KOPT-K1 (cell line): Measurements from ENCODE around the gene KIF3A.

ENCODE experiments used
- H3K27ac ChIP-seq: fragments of 200-600 bp; sonication (generic); 2 replicates; pipeline ENCODE4 v1.5.1; 2016; ENCODE audit warnings: antibody characterized with exemption, mild to moderate bottlenecking, low read depth, low read length; ENCODE audit not compliant: poor library complexity, severe bottlenecking
- H3K36me3 ChIP-seq: fragments of 200-600 bp; sonication (generic); 2 replicates; pipeline ENCODE4 v1.5.1; 2017; ENCODE audit warnings: antibody characterized with exemption, mild to moderate bottlenecking, low read length, moderate library complexity; ENCODE audit not compliant: insufficient read depth
- H3K9me3 ChIP-seq: fragments of 200-600 bp; sonication (generic); 2 replicates; pipeline ENCODE4 v1.5.1; 2017; ENCODE audit warnings: antibody characterized with exemption, low read length, mild to moderate bottlenecking; ENCODE audit not compliant: insufficient read depth, poor library complexity, severe bottlenecking

The KIF3A gene

DNA sequence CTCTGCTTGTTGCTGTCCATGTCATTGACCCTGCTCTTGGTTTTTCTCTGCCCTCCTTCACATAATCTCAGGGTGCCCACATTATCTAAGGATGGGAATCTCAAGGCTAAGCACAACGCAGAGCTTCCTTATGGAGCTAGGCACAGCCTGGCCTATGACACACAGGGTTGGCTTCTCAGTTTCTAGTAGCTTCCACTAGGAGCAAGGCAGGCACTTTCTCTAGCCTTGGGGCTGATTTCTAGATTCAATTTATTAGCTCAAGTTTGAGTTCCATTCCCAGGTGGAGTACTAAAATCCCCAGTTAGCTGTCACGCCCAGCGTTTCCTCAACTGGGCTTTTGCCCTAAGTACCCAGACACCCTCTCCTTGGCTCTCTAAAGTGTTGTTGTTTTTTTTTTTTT lies 51.2 kb downstream of the KIF3A start:
- no peaks in the 10 kb centered on the region for H3K36me3 ChIP-seq
- H3K9me3 ChIP-seq = no peaks in the 10 kb centered on the region
- peak overlapping the region; percentile 93 for H3K27ac ChIP-seq

- Histone ChIP-seq H3K36me3 (no peaks in the 10 kb centered on the region), H3K27ac (peak overlapping the region; percentile 93), H3K9me3 (no peaks in the 10 kb centered on the region)
These were observed 52.2 kb downstream of the KIF3A start for GRCh38 chr5:132684922-132685720.

GRCh38 chr5:132684491-132684890 lies 52.9 kb downstream of the KIF3A start:
- H3K36me3 ChIP-seq = peaks cover 5% of the 10 kb centered on the region
- H3K27ac ChIP-seq = peak overlapping the region; percentile 93

GRCh38 chr5:132681983-132682382 lies 55.4 kb downstream of the KIF3A start:
- Histone ChIP-seq H3K36me3 (peaks cover 6% of the 10 kb centered on the region), H3K27ac (no peak overlapping the region), H3K9me3 (no peaks in the 10 kb centered on the region)

More at GRCh38 chr5:132684491-132684890, 52.9 kb downstream of the KIF3A start:
- no peaks in the 10 kb centered on the region for H3K9me3 ChIP-seq

DNA sequence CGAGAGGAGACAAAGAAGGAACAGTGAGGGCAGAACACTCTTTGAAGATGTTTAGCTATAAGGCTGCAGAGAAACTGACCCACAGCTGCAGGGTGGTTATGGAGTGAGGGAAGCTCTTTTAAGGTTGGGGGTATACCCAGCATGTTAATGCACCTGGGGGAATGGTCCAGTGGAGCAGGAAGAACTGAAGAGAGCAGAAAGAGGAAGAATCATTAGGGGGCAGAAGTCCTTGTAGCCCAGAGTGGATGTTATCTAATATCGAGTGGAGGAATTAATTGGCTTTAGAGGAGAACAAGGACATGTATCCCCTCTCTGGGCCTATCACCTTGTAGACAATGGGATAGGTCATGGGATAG lies 55.9 kb downstream of the KIF3A start:
- Histone ChIP-seq H3K36me3 (peaks cover 6% of the 10 kb centered on the region), H3K27ac (no peak overlapping the region), H3K9me3 (no peaks in the 10 kb centered on the region)

DNA sequence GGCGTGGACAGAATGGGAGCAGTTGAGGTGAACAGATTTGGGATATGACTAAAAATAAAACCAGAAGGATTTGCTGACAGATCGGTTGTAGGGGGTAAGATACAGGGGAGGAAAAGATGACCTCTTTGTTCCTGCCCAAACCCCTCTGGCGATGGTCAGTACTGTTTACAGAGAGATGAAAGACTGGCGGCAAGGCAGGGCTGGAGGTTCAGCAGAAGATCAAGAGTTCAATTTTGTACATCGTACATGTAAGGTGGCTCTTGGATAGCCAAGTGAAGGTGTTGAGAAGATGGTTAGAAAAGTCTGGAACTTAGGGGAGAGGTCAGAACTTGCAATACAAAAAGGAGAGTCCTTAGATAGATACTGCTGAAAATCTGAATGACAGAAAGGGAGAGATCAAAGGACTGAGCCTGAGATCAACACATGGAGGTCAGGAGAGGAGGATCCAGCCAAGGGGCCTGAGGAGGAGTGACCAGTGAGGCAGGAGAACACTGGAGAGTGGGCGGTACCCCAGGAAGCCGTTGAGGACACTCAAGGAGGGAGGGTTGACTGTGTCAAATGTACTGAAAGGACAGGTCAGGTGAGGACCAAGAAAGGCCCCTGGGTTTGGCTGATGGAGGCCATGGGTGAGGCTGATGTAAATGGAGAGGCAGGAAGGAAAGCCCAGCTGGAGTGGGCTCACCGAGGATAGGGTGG lies 56.4 kb downstream of the KIF3A start:
- Histone ChIP-seq H3K9me3 (no peaks in the 10 kb centered on the region), H3K27ac (no peak overlapping the region), H3K36me3 (peaks cover 6% of the 10 kb centered on the region)

GRCh38 chr5:132679717-132680380 lies 57.5 kb downstream of the KIF3A start:
- Histone ChIP-seq H3K9me3 (no peaks in the 10 kb centered on the region), H3K27ac (no peak overlapping the region), H3K36me3 (peaks cover 6% of the 10 kb centered on the region)

GRCh38 chr5:132679166-132679565 lies 58.2 kb downstream of the KIF3A start:
- Histone ChIP-seq H3K9me3 (no peaks in the 10 kb centered on the region), H3K27ac (peak overlapping the region; percentile 13), H3K36me3 (peaks cover 6% of the 10 kb centered on the region)

GRCh38 chr5:132678735-132679134 lies 58.6 kb downstream of the KIF3A start:
- Histone ChIP-seq H3K9me3 (no peaks in the 10 kb centered on the region), H3K36me3 (peaks cover 6% of the 10 kb centered on the region), H3K27ac (peak overlapping the region; percentile 13)

- H3K9me3 ChIP-seq = no peaks in the 10 kb centered on the region
- H3K36me3 ChIP-seq = peaks cover 6% of the 10 kb centered on the region
- peak overlapping the region; percentile 75 for H3K27ac ChIP-seq
These were observed 59.5 kb downstream of the KIF3A start for GRCh38 chr5:132677682-132678400.

DNA sequence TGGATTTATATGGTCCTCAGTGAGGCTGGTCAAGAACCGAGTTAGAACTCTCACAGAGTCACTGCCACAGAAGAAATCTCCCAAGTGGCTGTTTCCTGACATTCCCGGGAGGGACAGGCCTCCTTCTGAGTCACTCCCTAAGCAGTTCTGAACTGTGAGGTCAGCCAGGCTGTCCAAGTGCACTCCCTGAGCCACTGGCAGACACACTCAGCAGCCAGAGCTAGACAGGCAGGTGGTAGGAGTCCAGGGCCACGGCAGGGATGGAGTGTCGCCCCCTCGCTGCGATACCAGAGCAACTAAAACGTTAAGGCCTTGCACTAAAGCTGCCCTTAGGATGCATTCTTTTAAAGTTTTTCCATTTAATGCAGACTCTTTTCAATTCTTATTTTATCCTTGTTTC lies 60.2 kb downstream of the KIF3A start:
- Histone ChIP-seq H3K9me3 (no peaks in the 10 kb centered on the region), H3K27ac (peak overlapping the region; percentile 75), H3K36me3 (peaks cover 6% of the 10 kb centered on the region)

GRCh38 chr5:132675936-132676689 lies 61.2 kb downstream of the KIF3A start:
- Histone ChIP-seq H3K27ac (peak overlapping the region; percentile 75), H3K9me3 (no peaks in the 10 kb centered on the region), H3K36me3 (peaks cover 6% of the 10 kb centered on the region)

DNA sequence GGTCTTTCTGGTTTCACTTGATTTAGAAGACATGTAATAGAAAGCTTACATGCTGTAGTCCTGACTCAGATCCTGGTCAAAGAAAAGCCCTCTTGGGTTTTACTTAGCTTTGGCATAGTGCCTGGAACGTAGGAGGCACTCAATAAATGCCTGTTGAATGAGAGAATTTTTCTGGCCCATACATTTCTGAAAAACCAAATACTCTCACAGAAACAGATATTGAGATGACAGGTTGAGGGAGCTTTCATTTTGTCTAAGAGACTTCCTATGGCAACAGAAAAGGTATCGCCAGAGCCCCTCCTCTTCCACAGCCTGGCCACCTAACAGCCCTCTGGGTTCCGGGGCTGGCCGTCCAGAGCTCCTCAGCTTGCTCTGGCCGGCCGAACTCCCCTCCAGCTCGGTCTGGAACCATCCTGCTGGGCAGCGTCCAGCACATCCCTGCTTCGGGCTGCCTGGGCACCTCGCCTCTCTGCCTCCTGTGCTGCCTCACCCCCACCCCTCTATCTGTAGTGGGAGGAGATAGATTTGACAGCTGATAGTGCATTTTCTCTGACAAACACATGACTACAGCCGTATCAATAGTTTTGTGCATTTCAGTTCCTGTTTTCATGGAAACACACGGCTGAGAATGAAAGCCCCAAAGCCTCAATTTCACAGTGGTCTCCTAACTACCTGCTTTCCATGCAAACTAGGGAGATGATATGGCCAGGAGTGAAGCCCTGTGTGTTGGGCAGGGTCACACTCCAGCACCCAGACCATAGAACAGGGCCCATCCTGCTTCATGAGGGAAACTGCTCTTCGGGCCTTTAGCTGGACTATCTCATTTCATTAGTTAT lies 62.5 kb downstream of the KIF3A start:
- Histone ChIP-seq H3K36me3 (peaks cover 4% of the 10 kb centered on the region), H3K9me3 (no peaks in the 10 kb centered on the region), H3K27ac (peak overlapping the region; percentile 75)
